H7 (cell line): ENCODE data around the gene TCAP. TPM values are rescaled to one million over a fixed set of nuclear protein-coding genes. Genes with fewer than 3 reads are reported as not detected.
"Not testable (repeated sequence)": the region's sequence is repeated elsewhere in the genome, so short reads cannot be mapped to it uniquely, and the experiment has no call there.

Experiments
- DNase-seq: peaks from one replicate; pipeline ENCODE4 v3.0.0; 2012
- H3K27me3 ChIP-seq: 2 replicates; pipeline ENCODE4 v1.6.0; 2011; ENCODE audit warnings: mild to moderate bottlenecking, low read length; ENCODE audit not compliant: control insufficient read depth, insufficient read depth
- H3K36me3 ChIP-seq: replicated peaks from 2 replicates; pipeline ENCODE4 v1.5.1; 2011; ENCODE audit warnings: low read length; ENCODE audit not compliant: control insufficient read depth, insufficient read depth
- H3K4me3 ChIP-seq: 2 replicates; pipeline ENCODE4 v1.5.1; 2011; ENCODE audit warnings: low read depth, mild to moderate bottlenecking, control low read depth, low read length, moderate library complexity; ENCODE audit not compliant: insufficient read depth
- total RNA-seq: library from RNA; depleted of rRNA; stranded (reverse); fragments of >200 nt; shearing (Covaris generic); gene quantifications from 2 replicates; pipeline ENCODE4 v1.2.3, GENCODE V29; 2014

Gene TCAP
- total RNA-seq, 1 experiment from 2014 or later = 0.69 TPM

- H3K4me3 ChIP-seq = no peak overlapping the region
- no peak for DNase-seq
- no peaks in the 10 kb centered on the region for H3K27me3 ChIP-seq
- H3K36me3 ChIP-seq = peaks cover 4% of the 10 kb centered on the region
These were observed 38.0 kb downstream of the TCAP start for GRCh38 chr17:39702901-39703893.

- Histone ChIP-seq H3K27me3 (no peaks in the 10 kb centered on the region), H3K36me3 (peaks cover 11% of the 10 kb centered on the region), H3K4me3 (no peak overlapping the region)
- DNase-seq = no peak
These were observed 38.8 kb downstream of the TCAP start for GRCh38 chr17:39703913-39704312.

GRCh38 chr17:39704821-39705551, 39.8 kb downstream of the TCAP start:
- no peak overlapping the region for H3K4me3 ChIP-seq
- no peaks in the 10 kb centered on the region for H3K27me3 ChIP-seq
- DNase-seq = peak; percentile 89
- H3K36me3 ChIP-seq = peaks cover 15% of the 10 kb centered on the region

GRCh38 chr17:39705786-39706348, 40.7 kb downstream of the TCAP start:
- Histone ChIP-seq H3K4me3 (no peak overlapping the region), H3K36me3 (peaks cover 19% of the 10 kb centered on the region), H3K27me3 (no peaks in the 10 kb centered on the region)
- DNase-seq = no peak

- DNase-seq = no peak
- H3K4me3 ChIP-seq = no peak overlapping the region
- no peaks in the 10 kb centered on the region for H3K27me3 ChIP-seq
- peaks cover 20% of the 10 kb centered on the region for H3K36me3 ChIP-seq
These were observed 41.2 kb downstream of the TCAP start for GRCh38 chr17:39706383-39706782.

- Histone ChIP-seq H3K4me3 (no peak overlapping the region), H3K27me3 (no peaks in the 10 kb centered on the region), H3K36me3 (peaks cover 24% of the 10 kb centered on the region)
- DNase-seq = no peak
These were observed 41.8 kb downstream of the TCAP start for GRCh38 chr17:39706921-39707337.

GRCh38 chr17:39709319-39709997, 44.3 kb downstream of the TCAP start:
- no peak overlapping the region for H3K4me3 ChIP-seq
- peaks cover 29% of the 10 kb centered on the region for H3K36me3 ChIP-seq
- no peak for DNase-seq
- no peaks in the 10 kb centered on the region for H3K27me3 ChIP-seq

GRCh38 chr17:39709998-39710964, 45.1 kb downstream of the TCAP start:
- Histone ChIP-seq H3K4me3 (no peak overlapping the region), H3K27me3 (no peaks in the 10 kb centered on the region), H3K36me3 (peaks cover 30% of the 10 kb centered on the region)
- DNase-seq = no peak

- peaks cover 36% of the 10 kb centered on the region for H3K36me3 ChIP-seq
- DNase-seq, H3K27me3 ChIP-seq, H3K4me3 ChIP-seq: not testable (repeated sequence)
These were observed 45.9 kb downstream of the TCAP start for GRCh38 chr17:39711071-39711470.

GRCh38 chr17:39711851-39712250, 46.7 kb downstream of the TCAP start:
- no peak overlapping the region for H3K4me3 ChIP-seq

GRCh38 chr17:39714234-39714633, 49.1 kb downstream of the TCAP start:
- no peak for DNase-seq
- Histone ChIP-seq H3K4me3 (no peak overlapping the region), H3K27me3 (no peaks in the 10 kb centered on the region), H3K36me3 (peaks cover 28% of the 10 kb centered on the region)

More at GRCh38 chr17:39711851-39712250, 46.7 kb downstream of the TCAP start:
- no peak for DNase-seq
- Histone ChIP-seq H3K27me3 (no peaks in the 10 kb centered on the region), H3K36me3 (peaks cover 38% of the 10 kb centered on the region)

- Histone ChIP-seq H3K27me3 (no peaks in the 10 kb centered on the region), H3K36me3 (peaks cover 29% of the 10 kb centered on the region), H3K4me3 (no peak overlapping the region)
- no peak for DNase-seq
These were observed 50.4 kb downstream of the TCAP start for GRCh38 chr17:39715375-39716072.
